OCI-LY1 (cell line): ENCODE measurements around the gene ESYT2.

Experiments used
- H2AFZ ChIP-seq: fragments of 200-600 bp; sonication (generic), shearing (Covaris generic); 2 replicates; pipeline ENCODE4 v1.6.0; 2014; ENCODE audit warnings: antibody characterized with exemption, mild to moderate bottlenecking, low read length
- H3F3A ChIP-seq: fragments of 200-600 bp; sonication (generic), shearing (Covaris generic); 2 replicates; pipeline ENCODE4 v1.6.0; 2014; ENCODE audit warnings: mild to moderate bottlenecking, antibody characterized with exemption, low read length, moderate library complexity; ENCODE audit not compliant: insufficient read depth
- H3K27ac ChIP-seq: fragments of 200-600 bp; sonication (generic); 2 replicates; pipeline ENCODE4 v1.5.1; 2014; ENCODE audit warnings: low read length, mixed run types, mild to moderate bottlenecking, low read depth; ENCODE audit not compliant: poor library complexity, severe bottlenecking
- H3K27me3 ChIP-seq: fragments of 200-600 bp; sonication (generic); 2 replicates; pipeline ENCODE4 v1.6.0; 2014; ENCODE audit warnings: antibody characterized with exemption, mild to moderate bottlenecking, low read length, moderate library complexity; ENCODE audit not compliant: insufficient read depth
- H3K36me3 ChIP-seq: fragments of 200-600 bp; sonication (generic); 2 replicates; pipeline ENCODE4 v1.6.1; 2014; ENCODE audit warnings: mild to moderate bottlenecking, antibody characterized with exemption, low read length, moderate library complexity, mixed read lengths; ENCODE audit not compliant: insufficient read depth
- H3K4me1 ChIP-seq: fragments of 200-600 bp; sonication (generic); 2 replicates; pipeline ENCODE4 v1.5.1; 2014; ENCODE audit warnings: mild to moderate bottlenecking, low read length, moderate library complexity; ENCODE audit not compliant: insufficient read depth, severe bottlenecking
- H3K4me2 ChIP-seq: fragments of 200-600 bp; sonication (generic), shearing (Covaris generic); 2 replicates; pipeline ENCODE4 v1.6.1; 2014; ENCODE audit warnings: low read length
- H3K4me3 ChIP-seq: fragments of 200-600 bp; sonication (generic); 2 replicates; pipeline ENCODE4 v1.5.1; 2014; ENCODE audit warnings: low read length, low read depth, mild to moderate bottlenecking, mixed read lengths; ENCODE audit not compliant: poor library complexity, severe bottlenecking
- H3K79me2 ChIP-seq: fragments of 200-600 bp; shearing (Covaris generic); 2 replicates; pipeline ENCODE4 v1.6.1; 2016; ENCODE audit warnings: mixed run types, low read length, mixed read lengths; ENCODE audit not compliant: insufficient read depth
- H3K9ac ChIP-seq: fragments of 200-600 bp; sonication (generic), shearing (Covaris generic); 2 replicates; pipeline ENCODE4 v1.6.1; 2014; ENCODE audit warnings: mild to moderate bottlenecking, low read length, mixed read lengths
- H3K9me2 ChIP-seq: fragments of 200-600 bp; sonication (generic), shearing (Covaris generic); 2 replicates; pipeline ENCODE4 v1.6.1; 2014; ENCODE audit warnings: low read depth, mild to moderate bottlenecking, low read length, mixed read lengths
- H3K9me3 ChIP-seq: fragments of 200-600 bp; shearing (Covaris generic); 2 replicates; pipeline ENCODE4 v1.6.1; 2014; ENCODE audit warnings: low read length, mixed read lengths
- H4K20me1 ChIP-seq: fragments of 200-600 bp; sonication (generic), shearing (Covaris generic); 2 replicates; pipeline ENCODE4 v1.6.0; 2016; ENCODE audit warnings: mild to moderate bottlenecking, low read length; ENCODE audit not compliant: insufficient read depth
- CTCF ChIP-seq: fragments of 200-600 bp; sonication (generic), shearing (Covaris generic); IDR thresholded peaks from 2 replicates; pipeline ENCODE4 v1.5.1; 2017; ENCODE audit warnings: mild to moderate bottlenecking, antibody characterized with exemption, low read length, moderate library complexity, mixed read lengths
- EZH2 ChIP-seq: fragments of 200-600 bp; sonication (generic), shearing (Covaris generic); IDR thresholded peaks from 2 replicates; pipeline ENCODE4 v1.8.0; 2017; ENCODE audit warnings: borderline replicate concordance, mixed run types, mild to moderate bottlenecking, antibody characterized with exemption, low read length, moderate library complexity, mixed read lengths

The ESYT2 gene

GRCh38 chr7:158685693-158686092 is 143.6 kb downstream of the ESYT2 start:
- H3K4me3 ChIP-seq = no peak overlapping the region
- no peaks in the 10 kb centered on the region for H3K9me2 ChIP-seq
- no peaks in the 10 kb centered on the region for H3K4me1 ChIP-seq
- no peaks in the 10 kb centered on the region for H3K27me3 ChIP-seq
- no peak for TF ChIP-seq EZH2
- no peak for TF ChIP-seq CTCF
- H3K9me3 ChIP-seq = no peaks in the 10 kb centered on the region
- no peak overlapping the region for H3K4me2 ChIP-seq
- H3K9ac ChIP-seq = no peak overlapping the region
- H2AFZ ChIP-seq = no peak overlapping the region
- H3F3A ChIP-seq = no peaks in the 10 kb centered on the region
- no peaks in the 10 kb centered on the region for H4K20me1 ChIP-seq
- no peak overlapping the region for H3K27ac ChIP-seq
- no peaks in the 10 kb centered on the region for H3K79me2 ChIP-seq
- H3K36me3 ChIP-seq = peaks cover 97% of the 10 kb centered on the region

- H3K27me3 ChIP-seq = no peaks in the 10 kb centered on the region
- no peak overlapping the region for H3K4me2 ChIP-seq
- H3K9ac ChIP-seq = no peak overlapping the region
- no peak overlapping the region for H2AFZ ChIP-seq
- H3K4me1 ChIP-seq = no peaks in the 10 kb centered on the region
- H3K4me3 ChIP-seq = no peak overlapping the region
- H3F3A ChIP-seq = no peaks in the 10 kb centered on the region
- no peaks in the 10 kb centered on the region for H3K9me2 ChIP-seq
- H3K36me3 ChIP-seq = peaks cover 97% of the 10 kb centered on the region
- no peaks in the 10 kb centered on the region for H3K79me2 ChIP-seq
- TF ChIP-seq CTCF (no peak), EZH2 (no peak)
- H4K20me1 ChIP-seq = no peaks in the 10 kb centered on the region
- H3K9me3 ChIP-seq = no peaks in the 10 kb centered on the region
- H3K27ac ChIP-seq = no peak overlapping the region
Measured at GRCh38 chr7:158684329-158684728, 145.0 kb downstream of the ESYT2 start.

DNA sequence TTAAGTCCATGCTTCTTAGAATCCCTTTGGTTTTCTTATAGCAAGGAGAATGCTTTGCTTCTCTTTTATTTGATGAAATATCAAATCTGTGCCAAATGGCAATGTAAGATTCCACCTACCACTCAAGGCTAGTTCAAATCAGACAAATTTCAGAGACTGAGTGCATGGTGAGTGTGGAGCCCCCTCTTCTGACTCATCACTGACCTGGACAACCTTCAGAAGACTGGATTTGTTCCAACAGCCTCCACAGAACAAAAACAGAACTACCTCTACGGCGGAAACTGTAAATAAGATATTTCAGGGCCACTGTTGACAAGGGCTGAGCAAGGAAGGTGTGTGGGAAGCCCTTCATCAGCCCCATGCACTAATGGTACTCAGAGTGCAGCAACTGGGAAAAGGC is 145.8 kb downstream of the ESYT2 start:
- H3K9me2 ChIP-seq = no peaks in the 10 kb centered on the region
- no peaks in the 10 kb centered on the region for H3K27me3 ChIP-seq
- H4K20me1 ChIP-seq = no peaks in the 10 kb centered on the region
- no peaks in the 10 kb centered on the region for H3K79me2 ChIP-seq
- no peak overlapping the region for H3K4me2 ChIP-seq
- H2AFZ ChIP-seq = no peak overlapping the region
- H3K36me3 ChIP-seq = peaks cover 97% of the 10 kb centered on the region
- no peak overlapping the region for H3K9ac ChIP-seq
- no peaks in the 10 kb centered on the region for H3F3A ChIP-seq
- H3K27ac ChIP-seq = no peak overlapping the region
- TF ChIP-seq EZH2 (no peak), CTCF (no peak)
- no peak overlapping the region for H3K4me3 ChIP-seq
- H3K9me3 ChIP-seq = no peaks in the 10 kb centered on the region
- no peaks in the 10 kb centered on the region for H3K4me1 ChIP-seq
